ENCODE results near the gene RAD23A. TPM values are rescaled to one million over a fixed set of nuclear protein-coding genes. Genes with fewer than 3 reads are reported as not detected.
"Not testable (repeated sequence)": the region's sequence is repeated elsewhere in the genome, so short reads cannot be mapped to it uniquely, and the experiment has no call there.

The RAD23A gene
- total RNA-seq, 1 donor from 2014 or later, result 40.6 TPM

DNA sequence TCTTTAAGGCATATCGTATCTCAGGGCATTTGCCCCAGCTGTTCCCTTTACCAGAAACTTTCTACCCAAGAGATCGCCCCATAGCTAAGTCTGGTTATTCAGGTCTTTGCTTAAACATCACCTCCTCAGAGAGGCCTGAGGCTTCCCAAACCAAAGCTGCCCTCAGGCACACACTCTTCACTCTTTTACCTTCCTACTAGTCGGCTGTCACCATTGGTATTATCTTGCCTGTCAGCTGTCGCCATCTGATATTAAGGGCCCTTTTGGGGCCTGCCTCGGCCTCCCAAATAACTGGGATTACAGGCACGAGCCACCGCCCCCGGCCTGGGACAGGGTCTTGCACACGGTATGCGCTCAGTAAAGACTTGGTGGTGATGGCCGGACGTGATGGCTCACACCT lies 10.3 kb downstream of the RAD23A start:
- peaks cover 2% of the 10 kb centered on the region for H3K36me3 Mint-ChIP-seq (ENCODE audit: low read depth, unreplicated experiment)
- H3K36me3 ChIP-seq (ENCODE audit: insufficient read depth, low read length), result peaks cover 7% of the 10 kb centered on the region
- H3K4me2 ChIP-seq (ENCODE audit: low read length), result peak overlapping the region; percentile 91
- peaks cover 29% of the 10 kb centered on the region for H3K4me1 ChIP-seq (ENCODE audit: insufficient read depth, low read length)
- peaks cover 20% of the 10 kb centered on the region for H4K20me1 ChIP-seq (ENCODE audit: insufficient read depth, low read length)
- peak overlapping the region; percentile 87 for H3K4me3 ChIP-seq (ENCODE audit: insufficient read depth, low read depth, low read length)
- DNase-seq (ENCODE audit: low read depth) (no peak), FAIRE-seq (no peak)
- no peaks in the 10 kb centered on the region for H3K9me3 ChIP-seq (ENCODE audit: insufficient read depth, low read depth, low read length)
- H3K9me3 Mint-ChIP-seq (ENCODE audit: unreplicated experiment), result no peaks in the 10 kb centered on the region
- H3K27ac ChIP-seq (ENCODE audit: low read depth, low read length), result peak overlapping the region; percentile 33
- no peak for TF ChIP-seq EZH2 (IDR thresholded peaks at IDR 0.05; ENCODE audit: insufficient read depth, low read length)
- TF ChIP-seq, protein P1, sequence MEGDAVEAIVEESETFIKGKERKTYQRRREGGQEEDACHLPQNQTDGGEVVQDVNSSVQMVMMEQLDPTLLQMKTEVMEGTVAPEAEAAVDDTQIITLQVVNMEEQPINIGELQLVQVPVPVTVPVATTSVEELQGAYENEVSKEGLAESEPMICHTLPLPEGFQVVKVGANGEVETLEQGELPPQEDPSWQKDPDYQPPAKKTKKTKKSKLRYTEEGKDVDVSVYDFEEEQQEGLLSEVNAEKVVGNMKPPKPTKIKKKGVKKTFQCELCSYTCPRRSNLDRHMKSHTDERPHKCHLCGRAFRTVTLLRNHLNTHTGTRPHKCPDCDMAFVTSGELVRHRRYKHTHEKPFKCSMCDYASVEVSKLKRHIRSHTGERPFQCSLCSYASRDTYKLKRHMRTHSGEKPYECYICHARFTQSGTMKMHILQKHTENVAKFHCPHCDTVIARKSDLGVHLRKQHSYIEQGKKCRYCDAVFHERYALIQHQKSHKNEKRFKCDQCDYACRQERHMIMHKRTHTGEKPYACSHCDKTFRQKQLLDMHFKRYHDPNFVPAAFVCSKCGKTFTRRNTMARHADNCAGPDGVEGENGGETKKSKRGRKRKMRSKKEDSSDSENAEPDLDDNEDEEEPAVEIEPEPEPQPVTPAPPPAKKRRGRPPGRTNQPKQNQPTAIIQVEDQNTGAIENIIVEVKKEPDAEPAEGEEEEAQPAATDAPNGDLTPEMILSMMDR (IDR thresholded peaks at IDR 0.05; ENCODE audit: insufficient read depth, low read depth, low read length), result no peak
- peaks cover 2% of the 10 kb centered on the region for H3K27me3 Mint-ChIP-seq (ENCODE audit: low read depth, unreplicated experiment)
- peaks cover 16% of the 10 kb centered on the region for H3K4me1 Mint-ChIP-seq (ENCODE audit: low read depth, unreplicated experiment)
- H3K4me3 Mint-ChIP-seq (ENCODE audit: unreplicated experiment), result peak overlapping the region; percentile 94
- peak overlapping the region; percentile 93 for H3K9ac ChIP-seq (ENCODE audit: low read length)
- H3K79me2 ChIP-seq (ENCODE audit: insufficient read depth, low read length), result peaks cover 52% of the 10 kb centered on the region
- H2AFZ ChIP-seq (ENCODE audit: low read depth, low read length), result no peak overlapping the region
- peak overlapping the region; percentile 75 for H3K27ac Mint-ChIP-seq (ENCODE audit: unreplicated experiment)
- H3K27me3 ChIP-seq (ENCODE audit: insufficient read depth, low read length), result no peaks in the 10 kb centered on the region

DNA sequence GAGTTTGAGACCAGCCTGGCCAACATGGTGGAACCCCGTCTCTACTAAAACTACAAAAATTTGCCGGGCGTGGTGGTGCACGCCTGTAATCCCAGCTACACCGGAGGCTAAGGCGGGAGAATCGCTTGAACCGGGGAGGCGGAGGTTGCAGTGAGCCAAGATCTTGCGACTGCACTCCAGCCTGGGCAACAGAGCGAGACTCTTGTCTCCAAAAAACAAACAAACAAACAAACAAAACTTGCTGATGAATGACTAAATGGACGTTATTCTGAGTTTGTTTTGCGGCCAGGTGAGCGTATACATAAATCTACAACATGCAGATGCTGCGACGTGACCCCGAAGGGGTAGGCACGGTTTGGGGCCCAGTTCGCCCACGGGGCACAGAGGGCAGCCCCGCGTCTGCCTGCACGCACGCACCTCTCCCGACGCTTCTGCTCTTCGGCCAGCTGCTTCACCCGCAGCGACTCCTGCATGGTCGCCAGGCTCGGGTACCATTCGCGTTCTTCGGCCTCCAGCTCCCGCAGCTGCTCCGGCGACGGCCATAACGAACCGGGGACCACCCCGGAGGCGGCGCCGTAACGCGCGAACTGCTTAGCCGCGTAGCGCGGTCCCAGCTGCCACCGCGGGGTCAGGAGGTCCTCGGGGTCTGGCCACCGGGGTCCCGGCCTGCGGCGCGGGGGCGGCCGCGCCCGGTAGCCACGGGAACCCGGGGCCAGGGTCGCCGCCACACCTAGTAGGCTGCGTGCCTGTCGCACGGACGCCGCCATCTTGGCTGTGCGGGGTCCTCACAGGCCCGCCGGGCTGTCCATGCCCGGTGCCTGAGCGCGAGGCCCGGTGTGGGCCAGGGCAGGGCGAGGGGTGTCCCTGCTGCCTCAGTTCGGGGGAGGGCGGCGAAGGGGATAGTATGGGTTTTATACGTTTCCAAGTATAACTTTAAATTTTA lies 11.1 kb downstream of the RAD23A start, which contains the start of gene GADD45GIP1:
TSS of gene GADD45GIP1 (minus strand) at position 778 of the 943 bp plus-strand sequence. CDS start at position 767, 11 bp downstream.
- Histone ChIP-seq H2AFZ (ENCODE audit: low read depth, low read length) (peak within 1 kb of the TSS; percentile 86), H3K27ac (ENCODE audit: low read depth, low read length) (peak within 1 kb of the TSS; percentile 84), H3K27me3 (ENCODE audit: insufficient read depth, low read length) (no peaks in the 10 kb centered on the region), H3K9me3 (ENCODE audit: insufficient read depth, low read depth, low read length) (no peaks in the 10 kb centered on the region), H3K4me1 (ENCODE audit: insufficient read depth, low read length) (peaks cover 29% of the 10 kb centered on the region), H4K20me1 (ENCODE audit: insufficient read depth, low read length) (peaks cover 19% of the 10 kb centered on the region), H3K36me3 (ENCODE audit: insufficient read depth, low read length) (peaks cover 5% of the 10 kb centered on the region), H3K9ac (ENCODE audit: low read length) (peak within 1 kb of the TSS; percentile 93), H3K4me3 (ENCODE audit: insufficient read depth, low read depth, low read length) (peak within 1 kb of the TSS; percentile 87), H3K79me2 (ENCODE audit: insufficient read depth, low read length) (peaks cover 49% of the 10 kb centered on the region), H3K4me2 (ENCODE audit: low read length) (peak within 1 kb of the TSS; percentile 91)
- Mint-ChIP-seq H3K9me3 (ENCODE audit: unreplicated experiment) (no peaks in the 10 kb centered on the region), H3K4me1 (ENCODE audit: low read depth, unreplicated experiment) (peaks cover 16% of the 10 kb centered on the region), H3K36me3 (ENCODE audit: low read depth, unreplicated experiment) (no peaks in the 10 kb centered on the region), H3K4me3 (ENCODE audit: unreplicated experiment) (peak within 1 kb of the TSS; percentile 94), H3K27me3 (ENCODE audit: low read depth, unreplicated experiment) (peaks cover 2% of the 10 kb centered on the region), H3K27ac (ENCODE audit: unreplicated experiment) (peak within 1 kb of the TSS; percentile 75)
- no peak for FAIRE-seq
- peak; percentile 53 for DNase-seq (ENCODE audit: low read depth)
- TF ChIP-seq, protein P1 (IDR thresholded peaks at IDR 0.05; ENCODE audit: insufficient read depth, low read depth, low read length), result no peak
- TF ChIP-seq EZH2 (IDR thresholded peaks at IDR 0.05; ENCODE audit: insufficient read depth, low read length), result no peak

- H3K36me3 Mint-ChIP-seq (ENCODE audit: low read depth, unreplicated experiment); DNase-seq (ENCODE audit: low read depth); H3K27me3 ChIP-seq (ENCODE audit: insufficient read depth, low read length); H3K36me3 ChIP-seq (ENCODE audit: insufficient read depth, low read length); H3K9me3 Mint-ChIP-seq (ENCODE audit: unreplicated experiment); H3K27me3 Mint-ChIP-seq (ENCODE audit: low read depth, unreplicated experiment); FAIRE-seq; H3K9me3 ChIP-seq (ENCODE audit: insufficient read depth, low read depth, low read length): not testable (repeated sequence)
- Histone ChIP-seq H3K4me3 (ENCODE audit: insufficient read depth, low read depth, low read length) (peak overlapping the region; percentile 87), H3K79me2 (ENCODE audit: insufficient read depth, low read length) (peaks cover 49% of the 10 kb centered on the region), H3K9ac (ENCODE audit: low read length) (peak overlapping the region; percentile 93), H2AFZ (ENCODE audit: low read depth, low read length) (peak overlapping the region; percentile 86), H3K27ac (ENCODE audit: low read depth, low read length) (peak overlapping the region; percentile 84), H4K20me1 (ENCODE audit: insufficient read depth, low read length) (peaks cover 12% of the 10 kb centered on the region), H3K4me1 (ENCODE audit: insufficient read depth, low read length) (peaks cover 25% of the 10 kb centered on the region), H3K4me2 (ENCODE audit: low read length) (peak overlapping the region; percentile 91)
- Mint-ChIP-seq H3K4me1 (ENCODE audit: low read depth, unreplicated experiment) (peaks cover 16% of the 10 kb centered on the region), H3K27ac (ENCODE audit: unreplicated experiment) (peak overlapping the region; percentile 34), H3K4me3 (ENCODE audit: unreplicated experiment) (peak overlapping the region; percentile 79)
Measured at GRCh38 chr19:12957389-12957952, 11.8 kb downstream of the RAD23A start.

Data from astrocyte (in vitro differentiated cells and primary cell).